GM21528 (cell line): ENCODE results near the gene COPA.

Experiments
- ATAC-seq: cut with Tn5 transposase; IDR thresholded peaks from one replicate; pipeline ENCODE4 v1.9.1; 2021; ENCODE audit warnings: mild to moderate bottlenecking, moderate library complexity; ENCODE audit not compliant: unreplicated experiment, low FRiP score

COPA gene

GRCh38 chr1:160282807-160283206, 60.2 kb downstream of the COPA start:
- ATAC-seq = no peak

- ATAC-seq = no peak
Measured at GRCh38 chr1:160277987-160278386, 65.1 kb downstream of the COPA start.

GRCh38 chr1:160277330-160277729, 65.7 kb downstream of the COPA start:
- ATAC-seq = no peak

- no peak for ATAC-seq
Measured at GRCh38 chr1:160271025-160271424, 72.0 kb downstream of the COPA start.

- ATAC-seq = no peak
Measured at GRCh38 chr1:160267284-160267991, 75.6 kb downstream of the COPA start.

GRCh38 chr1:160264795-160265307, 78.2 kb downstream of the COPA start:
- ATAC-seq = no peak

GRCh38 chr1:160261893-160262794, 80.9 kb downstream of the COPA start, which contains the start of gene DCAF8:
TSS of gene DCAF8 (minus strand) at chr1:160262549. CDS start at chr1:160244008, 18,541 bp downstream.
- peak; percentile 79 for ATAC-seq

GRCh38 chr1:160261556-160261892, 81.5 kb downstream of the COPA start:
- ATAC-seq = peak; percentile 31

- ATAC-seq = no peak
Measured at GRCh38 chr1:160260406-160261382, 82.4 kb downstream of the COPA start.

GRCh38 chr1:160258177-160258798, 84.8 kb downstream of the COPA start:
- ATAC-seq = no peak

GRCh38 chr1:160257411-160258015, 85.5 kb downstream of the COPA start:
- no peak for ATAC-seq

- ATAC-seq = no peak
Measured at GRCh38 chr1:160256396-160257046, 86.5 kb downstream of the COPA start.

- no peak for ATAC-seq
Measured at GRCh38 chr1:160255781-160256300, 87.2 kb downstream of the COPA start.

GRCh38 chr1:160251687-160252526, 91.1 kb downstream of the COPA start:
- peak; percentile 63 for ATAC-seq

GRCh38 chr1:160251011-160251410, 92.0 kb downstream of the COPA start:
- ATAC-seq = no peak

GRCh38 chr1:160247053-160247452, 96.0 kb downstream of the COPA start:
- no peak for ATAC-seq

- ATAC-seq = no peak
Measured at GRCh38 chr1:160245434-160245833, 97.6 kb downstream of the COPA start.

GRCh38 chr1:160244209-160244608, 98.8 kb downstream of the COPA start:
- no peak for ATAC-seq
